Sigmoid colon (tissue), 7 donors: Measurements from ENCODE around the gene TARDBP. TPM values are rescaled to one million over a fixed set of nuclear protein-coding genes. Genes with fewer than 3 reads are reported as not detected.

ENCODE experiments used
- DNase-seq: peaks from one replicate; pipeline ENCODE4 v3.0.0-alpha.2; 2019
- H3K27ac ChIP-seq, 4 donors: fragments of 200-600 bp; sonication (generic); one replicate each; pipeline ENCODE4 v1.5.1; 2016 to 2019; ENCODE audit warnings: mild to moderate bottlenecking in 1 of 4
- H3K27me3 ChIP-seq, 3 donors: fragments of 200-600 bp; sonication (generic); one replicate each; pipeline ENCODE4 v1.5.1; 2019; ENCODE audit warnings: mild to moderate bottlenecking in 1 of 3
- H3K36me3 ChIP-seq, 4 donors: fragments of 200-600 bp; sonication (generic); one replicate each; pipeline ENCODE4 v1.5.1; 2016 to 2019
- H3K4me1 ChIP-seq, 4 donors: fragments of 200-600 bp; sonication (generic); one replicate each; pipeline ENCODE4 v1.5.1; 2017 to 2019
- H3K4me3 ChIP-seq, 4 donors: fragments of 200-600 bp; sonication (generic); one replicate each; pipeline ENCODE4 v1.5.1; 2017 to 2019; ENCODE audit warnings: mild to moderate bottlenecking in 2 of 4, moderate library complexity in 1 of 4
- H3K9me3 ChIP-seq, 4 donors: fragments of 200-600 bp in 3 of 4; sonication (generic) in 3 of 4; one replicate each; pipeline versions ENCODE4 v1.5.1 to v1.6.1; 2013 to 2019
- CTCF ChIP-seq, 4 experiments: fragments of 450-650 bp in 3 of 4; fragments of 200-600 bp in 1 of 4; IDR thresholded peaks; one replicate each; pipeline ENCODE4 v1.5.1; 2016 to 2019; ENCODE audit warnings: antibody characterized with exemption in 4 of 4, mild to moderate bottlenecking in 3 of 4, moderate library complexity in 2 of 4
- EP300 ChIP-seq, 4 donors: sonication (generic); formaldehyde crosslinking; IDR thresholded peaks; one replicate each; pipeline ENCODE4 v1.6.1; 2017; ENCODE audit warnings: antibody characterized with exemption in 4 of 4
- POLR2A ChIP-seq, 2 donors: fragments of 450-650 bp; IDR thresholded peaks; one replicate each; pipeline ENCODE4 v1.6.1; 2016; ENCODE audit warnings: antibody characterized with exemption in 2 of 2, mild to moderate bottlenecking in 2 of 2, moderate library complexity in 2 of 2
- POLR2AphosphoS5 ChIP-seq, 4 donors: sonication (generic); formaldehyde crosslinking; IDR thresholded peaks; one replicate each; pipeline ENCODE4 v1.6.1; 2017; ENCODE audit warnings: antibody characterized with exemption in 4 of 4
- WGBS, 2 donors: extraction: QIAGEN DNeasy Blood & Tissue Kit; methylation state at CpG; one replicate each; pipeline ENCODE4 v1.1.7; 2013; 5-methylcytosine and 5-hydroxymethylcytosine counted together
- intact Hi-C: fragments of 100-400 bp; cut with DNase I; formaldehyde crosslinking; loops from one replicate; pipeline ENCODE4 v1.15.1; 2023
- polyA plus RNA-seq, 3 donors: library from polyadenylated mRNA; stranded (reverse); fragments of 200-250 nt; gene quantifications; one replicate each; pipeline ENCODE4 v1.2.3, GENCODE V29; 2013
- total RNA-seq, 4 donors: library from RNA; depleted of rRNA; stranded (reverse); fragments of >200 nt; gene quantifications; one replicate each; pipeline ENCODE4 v1.1.0, GENCODE V29; 2016
- donor health status: healthy with polysubstance abuse.
- donor health status: Bipolar disorder and iron deficiency.
- donor health status: healthy.

Gene TARDBP
- total and polyA plus RNA-seq, 7 donors: 68.6 to 158 (median 123) TPM

- intact Hi-C loops: no loop called here
- H3K27me3 ChIP-seq: no peaks in the 10 kb centered on the region
- TF ChIP-seq POLR2A (IDR thresholded peaks at IDR 0.05): no peak
- TF ChIP-seq EP300 (IDR thresholded peaks at IDR 0.05): no peak
- TF ChIP-seq POLR2AphosphoS5 (IDR thresholded peaks at IDR 0.05): no peak
- no peak for TF ChIP-seq CTCF (IDR thresholded peaks at IDR 0.05)
- H3K27ac ChIP-seq: no peak overlapping the region
- no peak for DNase-seq
- 79 to 80% methylated on average over 14 of the region's 14 CpGs for WGBS, 2 donors
- H3K36me3 ChIP-seq: no peaks in the 10 kb centered on the region
- H3K4me1 ChIP-seq: peaks cover 0 to 15% (median 0%) of the 10 kb centered on the region in 4 donors
- no peak overlapping the region for H3K4me3 ChIP-seq
- H3K9me3 ChIP-seq: no peaks in the 10 kb centered on the region
Measured at GRCh38 chr1:10969267-10969970, 43.0 kb upstream of the TARDBP start.

GRCh38 chr1:10969971-10970332, 42.5 kb upstream of the TARDBP start:
- intact Hi-C loops: no loop called here
- DNase-seq: no peak
- WGBS, 2 donors: 75 to 79% methylated on average over 2 of the region's 2 CpGs
- Histone ChIP-seq H3K4me3 (no peak overlapping the region), H3K4me1 (peaks cover 0 to 15% (median 0%) of the 10 kb centered on the region in 4 donors), H3K27ac (no peak overlapping the region), H3K27me3 (no peaks in the 10 kb centered on the region), H3K9me3 (no peaks in the 10 kb centered on the region), H3K36me3 (no peaks in the 10 kb centered on the region)
- TF ChIP-seq EP300 (IDR thresholded peaks at IDR 0.05) (no peak), POLR2A (IDR thresholded peaks at IDR 0.05) (no peak), POLR2AphosphoS5 (IDR thresholded peaks at IDR 0.05) (no peak), CTCF (IDR thresholded peaks at IDR 0.05) (no peak)

GRCh38 chr1:10973552-10973951, 38.9 kb upstream of the TARDBP start:
- no peaks in the 10 kb centered on the region for H3K36me3 ChIP-seq
- TF ChIP-seq POLR2AphosphoS5 (IDR thresholded peaks at IDR 0.05) (no peak), CTCF (IDR thresholded peaks at IDR 0.05) (no peak), EP300 (IDR thresholded peaks at IDR 0.05) (no peak), POLR2A (IDR thresholded peaks at IDR 0.05) (no peak)
- peaks cover 0 to 23% (median 12%) of the 10 kb centered on the region in 4 donors for H3K4me1 ChIP-seq
- H3K9me3 ChIP-seq: no peaks in the 10 kb centered on the region
- no peaks in the 10 kb centered on the region for H3K27me3 ChIP-seq
- H3K27ac ChIP-seq: no peak overlapping the region
- H3K4me3 ChIP-seq: no peak overlapping the region
- peak; percentile 68 for DNase-seq
- 10 to 46% methylated on average over 10 of the region's 10 CpGs for WGBS, 2 donors
- intact Hi-C loops: no loop called here

DNA sequence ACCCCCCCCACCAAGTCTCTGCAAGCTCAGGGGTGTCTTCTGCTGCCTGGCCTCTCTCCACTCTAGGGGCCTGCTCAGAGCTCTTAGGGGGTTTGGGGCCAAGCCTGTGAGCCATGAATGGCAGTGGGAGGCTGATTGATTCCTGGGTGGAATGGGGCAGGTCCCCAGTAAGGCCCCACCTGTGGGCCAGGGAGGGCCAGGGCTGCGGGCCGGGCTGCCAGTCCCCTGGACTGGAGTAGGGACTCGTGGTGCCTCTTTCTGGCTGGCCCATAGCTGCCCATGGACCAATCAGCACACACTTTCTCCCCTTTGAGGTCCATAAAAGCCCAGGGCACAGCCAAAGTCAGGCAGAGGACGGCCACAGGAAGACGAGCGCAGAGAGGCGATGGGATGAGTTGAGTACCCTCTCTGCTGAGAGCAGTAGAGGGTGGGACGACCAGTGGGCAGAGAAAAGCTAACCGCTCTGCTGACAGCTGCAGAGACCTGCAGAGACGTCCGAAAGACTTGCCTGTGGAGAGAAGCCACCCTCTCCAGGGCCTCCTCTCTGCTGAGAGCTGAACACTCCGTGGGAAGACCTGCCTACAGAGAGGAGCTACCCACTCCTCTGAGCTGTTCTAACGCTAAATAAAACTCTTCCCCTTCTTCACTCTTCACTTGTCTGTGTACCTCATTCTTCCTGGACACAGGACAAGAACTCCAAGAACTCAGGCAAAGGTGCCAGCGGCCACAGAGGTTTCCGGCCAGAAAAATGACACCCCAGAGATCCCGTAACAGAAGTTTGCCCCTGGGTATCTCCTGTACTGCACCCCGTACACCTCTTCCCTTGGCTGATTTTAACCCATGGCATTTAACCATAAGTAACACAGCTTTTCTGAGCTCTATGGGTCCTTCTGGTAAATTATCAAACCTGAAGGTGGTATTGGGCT, 38.2 kb upstream of the TARDBP start:
- 89 to 91% methylated on average over 17 of the region's 17 CpGs for WGBS, 2 donors
- TF ChIP-seq EP300 (IDR thresholded peaks at IDR 0.05) (no peak), POLR2A (IDR thresholded peaks at IDR 0.05) (no peak)
- H3K9me3 ChIP-seq: no peaks in the 10 kb centered on the region
- no peak for DNase-seq
- intact Hi-C loops: no loop called here
- peaks cover 0 to 21% (median 12%) of the 10 kb centered on the region in 4 donors for H3K4me1 ChIP-seq
- H3K4me3 ChIP-seq: no peak overlapping the region
- peak overlapping the region in 1 of 4 donors; percentile 14 for H3K27ac ChIP-seq
- no peaks in the 10 kb centered on the region for H3K27me3 ChIP-seq
- H3K36me3 ChIP-seq: no peaks in the 10 kb centered on the region
